Peyer's patch (tissue), 4 donors: ENCODE data around the gene SPON1.

Experiments
- CTCF ChIP-seq, 6 experiments: fragments of 450-650 bp in 4 of 6; fragments of 200-600 bp in 2 of 6; sonication (generic) in 1 of 6; IDR thresholded peaks; one replicate each; pipeline ENCODE4 v1.5.1; 2017 to 2019; ENCODE audit warnings: antibody characterized with exemption in 6 of 6, mild to moderate bottlenecking in 3 of 6, moderate library complexity in 1 of 6
- POLR2A ChIP-seq, 2 donors: fragments of 450-650 bp; IDR thresholded peaks; one replicate each; pipeline ENCODE4 v1.5.1; 2017; ENCODE audit warnings: antibody characterized with exemption in 2 of 2, mild to moderate bottlenecking in 2 of 2, moderate library complexity in 2 of 2

GRCh38 chr11:14254533-14255237 is 292.2 kb downstream of the SPON1 start:
- no peak for TF ChIP-seq CTCF (IDR thresholded peaks at IDR 0.05)
- TF ChIP-seq POLR2A (IDR thresholded peaks at IDR 0.05) = no peak
